K562 (cell line): ENCODE results near the gene MMAB. TPM values are rescaled to one million over a fixed set of nuclear protein-coding genes. Genes with fewer than 3 reads are reported as not detected.

Source experiments
- ATAC-seq: fragments of 200-7000 bp; cut with Tn5 transposase; 3 replicates; pipeline ENCODE4 v1.9.1; 2020; ENCODE audit warnings: moderate library complexity
- BruUV-seq: library from RNA; stranded (reverse); fragments of 400-500 nt; replicated peaks from 2 replicates; lab custom pipeline; 2021; lab: Mats Ljungman, UMichigan
- CTCF ChIA-PET: fragments of 300-600 bp; formaldehyde crosslinking; extraction: SDS; loops from one replicate; lab custom pipeline; 2021; ENCODE audit warnings: low intra/inter-chr PET ratio; lab: Yijun Ruan, JAX
- POLR2A ChIA-PET: fragments of 300-600, 350-650 bp; sonication (Branson Sonifier 250); formaldehyde crosslinking; extraction: SDS; loops from one replicate; lab custom pipeline; 2021; ENCODE audit warnings: antibody characterized with exemption, inconsistent platforms; lab: Yijun Ruan, JAX
- DNase-seq, 4 experiments: peaks; one replicate each; pipeline versions ENCODE4 v3.0.0 to v3.0.0-alpha.2; 2011 to 2018; ENCODE audit warnings: low spot score in 3 of 4, mixed read lengths in 3 of 4; ENCODE audit errors: extremely low read depth in 1 of 4
- FAIRE-seq: peaks from 2 replicates; lab custom pipeline; 2011; peaks lifted over from hg19 to GRCh38; lab: Jason Lieb, UNC
- H2AFZ ChIP-seq: 2 replicates; pipeline ENCODE4 v1.6.0; 2011; ENCODE audit warnings: low read depth, low read length, control low read depth, inconsistent platforms
- H3K27ac ChIP-seq: fragments of 200-600 bp; 3 replicates; pipeline ENCODE4 v1.8.0; 2011; ENCODE audit warnings: low read depth, mild to moderate bottlenecking, control low read depth, inconsistent platforms, low read length, moderate library complexity, mixed read lengths; ENCODE audit errors: extremely low read depth
- H3K27me3 ChIP-seq, 2 experiments: fragments of 300-600 bp in 1 of 2; 2 replicates in 1 of 2; 3 replicates in 1 of 2; pipeline versions ENCODE4 v1.6.0 to v1.8.0; 2011; ENCODE audit warnings: inconsistent platforms in 2 of 2, low read length in 2 of 2, mild to moderate bottlenecking in 1 of 2, mixed read lengths in 1 of 2, moderate library complexity in 1 of 2; ENCODE audit not compliant: control insufficient read depth in 2 of 2, insufficient read depth in 2 of 2
- H3K36me3 ChIP-seq: fragments of 300-600 bp; 3 replicates; pipeline ENCODE4 v1.8.0; 2011; ENCODE audit warnings: mild to moderate bottlenecking, low read length, inconsistent platforms; ENCODE audit not compliant: control insufficient read depth, insufficient read depth
- H3K4me1 ChIP-seq, 2 experiments: fragments of 200-600 bp in 1 of 2; replicated peaks in 1 of 2; 2 replicates in 1 of 2; 3 replicates in 1 of 2; pipeline versions ENCODE4 v1.5.1 to v1.8.0; 2011; ENCODE audit warnings: inconsistent platforms in 2 of 2, low read length in 2 of 2, mild to moderate bottlenecking in 1 of 2, mixed read lengths in 1 of 2, moderate library complexity in 1 of 2; ENCODE audit not compliant: control insufficient read depth in 2 of 2, insufficient read depth in 2 of 2
- H3K4me2 ChIP-seq: 2 replicates; pipeline ENCODE4 v1.6.1; 2011; ENCODE audit warnings: low read length, control low read depth, inconsistent platforms, mixed read lengths; ENCODE audit not compliant: insufficient read depth
- H3K4me3 ChIP-seq: fragments of 200-600 bp; sonication (generic), shearing (Covaris generic); 2 replicates; pipeline ENCODE4 v1.5.1; 2016; ENCODE audit warnings: control low read depth, inconsistent platforms
- H3K79me2 ChIP-seq: fragments of 200-600 bp; 3 replicates; pipeline ENCODE4 v1.8.0; 2011; ENCODE audit warnings: low read length, inconsistent platforms; ENCODE audit not compliant: control insufficient read depth, insufficient read depth
- H3K9ac ChIP-seq, 2 experiments: 2 replicates each; pipeline versions ENCODE4 v1.6.0 to v1.6.1; 2011; ENCODE audit warnings: low read depth in 2 of 2, low read length in 2 of 2, control low read depth in 1 of 2, inconsistent platforms in 1 of 2, mild to moderate bottlenecking in 1 of 2, mixed read lengths in 1 of 2; ENCODE audit not compliant: insufficient read depth in 1 of 2
- H3K9me1 ChIP-seq: one replicate; pipeline ENCODE4 v1.6.0; 2011; ENCODE audit warnings: inconsistent platforms, mild to moderate bottlenecking, low read length, moderate library complexity; ENCODE audit not compliant: control insufficient read depth, insufficient read depth
- H3K9me3 ChIP-seq: replicated peaks from 2 replicates; pipeline ENCODE4 v1.5.1; 2011; ENCODE audit warnings: low read depth, low read length, inconsistent platforms; ENCODE audit not compliant: control insufficient read depth, insufficient read depth
- H4K20me1 ChIP-seq: replicated peaks from 2 replicates; pipeline ENCODE4 v1.6.1; 2011; ENCODE audit warnings: low read length, inconsistent platforms, mixed read lengths; ENCODE audit not compliant: control insufficient read depth, insufficient read depth
- ATF7 ChIP-seq: fragments of 450-650 bp; IDR thresholded peaks from 2 replicates; pipeline ENCODE4 v1.7.1; 2014; ENCODE audit warnings: mild to moderate bottlenecking, moderate library complexity
- BCL6 ChIP-seq: fragments of 250-450 bp; sonication (Bioruptor Pico); IDR thresholded peaks from 2 replicates; pipeline ENCODE4 v1.4.0; 2020
- BRD4 ChIP-seq: fragments of 200-600 bp; sonication (generic); IDR thresholded peaks from 2 replicates; pipeline ENCODE4 v1.6.1; 2017; ENCODE audit warnings: inconsistent platforms
- BRF2 ChIP-seq: IDR thresholded peaks from 3 replicates; pipeline ENCODE4 v1.6.1; 2011; ENCODE audit warnings: borderline replicate concordance, mild to moderate bottlenecking; ENCODE audit not compliant: insufficient read length, insufficient read depth
- CAMTA2 ChIP-seq: fragments of 250-450 bp; sonication (Bioruptor Pico); conservative IDR thresholded peaks from 2 replicates; pipeline ENCODE4 v1.5.1; 2022
- COPS2 ChIP-seq: fragments of 450-650 bp; conservative IDR thresholded peaks from 2 replicates; pipeline ENCODE4 v1.6.1; 2016; ENCODE audit warnings: mild to moderate bottlenecking, moderate library complexity
- DDX20 ChIP-seq: fragments of 450-650 bp; IDR thresholded peaks from 2 replicates; pipeline ENCODE4 v1.6.1; 2016; ENCODE audit warnings: missing genetic modification characterization, low read depth, mild to moderate bottlenecking, missing compliant biosample characterization, moderate library complexity
- JUN ChIP-seq, 2 experiments: sonication (generic) in 1 of 2; formaldehyde crosslinking in 1 of 2; IDR thresholded peaks; 2 replicates each; pipeline versions ENCODE4 v1.6.1 to v1.8.0; 2012 to 2022; ENCODE audit warnings: borderline replicate concordance in 2 of 2, mild to moderate bottlenecking in 2 of 2, improper control_type of control experiment in 1 of 2, low read depth in 1 of 2, low read length in 1 of 2, missing genetic modification reagents in 1 of 2
- JUND ChIP-seq, 2 experiments: IDR thresholded peaks; 2 replicates in 1 of 2; 3 replicates in 1 of 2; pipeline ENCODE4 v1.6.1; 2011; ENCODE audit warnings: borderline replicate concordance in 2 of 2, low read depth in 2 of 2, low read length in 2 of 2, improper control_type of control experiment in 1 of 2, missing biosample characterization in 1 of 2, missing genetic modification characterization in 1 of 2, missing genetic modification reagents in 1 of 2
- MCM7 ChIP-seq, 2 experiments: fragments of 450-650 bp; IDR thresholded peaks; 2 replicates each; pipeline ENCODE4 v1.6.1; 2016 to 2018
- MITF ChIP-seq: IDR thresholded peaks from 2 replicates; pipeline ENCODE4 v1.6.1; 2014; ENCODE audit warnings: antibody characterized with exemption
- RBM15 ChIP-seq: fragments of 200-400 bp; formaldehyde crosslinking; IDR thresholded peaks from 2 replicates; pipeline ENCODE4 v1.6.1; 2018; ENCODE audit warnings: mild to moderate bottlenecking, low read length, moderate library complexity; ENCODE audit not compliant: insufficient read depth
- ZBTB17 ChIP-seq: fragments of 450-650 bp; formaldehyde crosslinking; IDR thresholded peaks from 2 replicates; pipeline ENCODE4 v1.4.0; 2020; ENCODE audit warnings: mild to moderate bottlenecking
- ZNF224 ChIP-seq: sonication (generic); formaldehyde crosslinking; IDR thresholded peaks from 2 replicates; pipeline ENCODE4 v1.8.0; 2022; ENCODE audit warnings: mild to moderate bottlenecking, missing genetic modification reagents
- ZNF347 ChIP-seq: fragments of 450-650 bp; formaldehyde crosslinking; IDR thresholded peaks from 2 replicates; pipeline ENCODE4 v1.4.0; 2020; ENCODE audit warnings: low read depth, mild to moderate bottlenecking, moderate library complexity
- WGBS: fragments of 100-300 bp; shearing (Covaris generic); methylation state at CpG from one replicate; pipeline ENCODE4 v1.1.6; 2016; ENCODE audit warnings: low coverage, mixed read lengths; ENCODE audit not compliant: insufficient coverage; ENCODE audit errors: missing lambda C conversion rate; 5-methylcytosine and 5-hydroxymethylcytosine counted together
- in situ Hi-C: fragments of 300-500 bp; cut with MboI; formaldehyde crosslinking; loops from 4 replicates; pipeline ENCODE4 v1.15.0; 2018; ENCODE audit warnings: inconsistent platforms, mixed read lengths
- intact Hi-C: fragments of 100-400 bp; cut with micrococcal nuclease; formaldehyde crosslinking; loops from 2 replicates; pipeline ENCODE4 v1.14.2; 2022
- polyA plus RNA-seq, 8 experiments: library from polyadenylated mRNA; depleted of rRNA in 4 of 8; stranded (reverse) in 5 of 8; unstranded in 3 of 8; fragments of >200 nt; fragmentation: Nextera tagmentation in 2 of 8; fragmentation: Illumina TruSeq in 1 of 8; extraction: Ambion mirVana in 2 of 8; extraction: Trizol in 1 of 8; gene quantifications; 2 replicates each; pipeline versions ENCODE4 v1.2.1 to v1.2.3, GENCODE V29; 2011 to 2014; ENCODE audit warnings: inconsistent platforms in 1 of 8, missing spikeins in 1 of 8
- total RNA-seq, 7 experiments: library from RNA; depleted of rRNA in 6 of 7; stranded (reverse); fragments of >200 nt in 6 of 7; fragmentation: Illumina TruSeq in 2 of 7; extraction: Trizol in 2 of 7; gene quantifications; 2 replicates each; pipeline versions ENCODE4 v1.2.1 to v1.2.3, GENCODE V29; 2011 to 2021; ENCODE audit warnings: low replicate concordance in 1 of 7

Gene MMAB
- total and polyA plus RNA-seq, 9 of the 15 experiments (the other 6 are each of a cell fraction or from before 2014, with no cell fraction given) = 9.5 to 76.1 (median 46.2) TPM

- TF ChIP-seq MITF (no peak), JUN (IDR thresholded peaks at IDR 0.05; ENCODE audit: borderline replicate concordance, low read depth, low read length) (no peak), JUN (CRISPR knock-in tag; IDR thresholded peaks at IDR 0.05; ENCODE audit: borderline replicate concordance) (no peak), DDX20 (tag) (no peak)
Observed at GRCh38 chr12:109582636-109583035, 9.3 kb upstream of the MMAB start (continued).

- peaks cover 80% of the 10 kb centered on the region for H3K36me3 ChIP-seq
- H3K27ac ChIP-seq = no peak overlapping the region
- no peak overlapping the region for H3K4me3 ChIP-seq
- CTCF ChIA-PET = no interaction called here
- TF ChIP-seq JUND (IDR thresholded peaks at IDR 0.05; ENCODE audit: borderline replicate concordance, low read depth, low read length) (no peak), JUND (tag; IDR thresholded peaks at IDR 0.05; ENCODE audit: borderline replicate concordance, low read depth, low read length) (no peak), ZNF224 (CRISPR knock-in tag) (no peak), ATF7 (no peak), BRF2 (no peak), BCL6 (CRISPR knock-in tag) (no peak), BRD4 (no peak), RBM15 (no peak), COPS2 (no peak), ZBTB17 (CRISPR knock-in tag) (no peak), CAMTA2 (CRISPR knock-in tag) (no peak), ZNF347 (no peak), MCM7 (IDR thresholded peaks at IDR 0.05) (no peak)
- TF ChIP-seq, all 486 proteins: peak for 0
- no peak for ATAC-seq
- WGBS = 75% methylated on average over 8 of the region's 8 CpGs
- peaks cover 0 to 3% of the 10 kb centered on the region in 2 experiments; a peak in 1 of 5 replicates for H3K4me1 ChIP-seq
- POLR2A ChIA-PET = interaction anchor here (0.7 to 1.1 kb wide), 2 partner anchors 25 to 368 kb away, joined by 3 read pairs; no protein-coding TSS in a partner anchor
- DNase-seq = peak in 1 of 4 experiments; percentile 13
- no peaks in the 10 kb centered on the region for H3K9me3 ChIP-seq
- H3K9me1 ChIP-seq = no peaks in the 10 kb centered on the region
- no peaks in the 10 kb centered on the region for H3K27me3 ChIP-seq
- intact Hi-C loops (no loop called here), in situ Hi-C loops (no loop called here)
- H3K9ac ChIP-seq = no peak overlapping the region
- FAIRE-seq = no peak
- no peaks in the 10 kb centered on the region; the same call in 1 of the 2 replicates for H4K20me1 ChIP-seq
- BruUV-seq = no TSS peak
- no peak overlapping the region for H3K4me2 ChIP-seq
- no peak overlapping the region for H2AFZ ChIP-seq
- H3K79me2 ChIP-seq = no peaks in the 10 kb centered on the region
Observed at GRCh38 chr12:109581856-109582255, 8.6 kb upstream of the MMAB start.
